ENCODE data around the gene MRPL46. TPM values are rescaled to one million over a fixed set of nuclear protein-coding genes. Genes with fewer than 3 reads are reported as not detected.
"Not testable (repeated sequence)": the region's sequence is repeated elsewhere in the genome, so short reads cannot be mapped to it uniquely, and the experiment has no call there.

The MRPL46 gene
- total RNA-seq, 1 donor from 2014 or later = 21.2 TPM

- no peak overlapping the region for H3K27ac Mint-ChIP-seq (ENCODE audit: unreplicated experiment)
- H3K4me3 Mint-ChIP-seq (ENCODE audit: unreplicated experiment) = no peak overlapping the region
- no peaks in the 10 kb centered on the region for H3K9me3 Mint-ChIP-seq (ENCODE audit: unreplicated experiment)
- no peaks in the 10 kb centered on the region for H3K4me1 Mint-ChIP-seq (ENCODE audit: unreplicated experiment)
- H3K27me3 Mint-ChIP-seq (ENCODE audit: unreplicated experiment) = peaks cover 2% of the 10 kb centered on the region
- no peak for DNase-seq (ENCODE audit: low spot score)
- TF ChIP-seq, protein P1, sequence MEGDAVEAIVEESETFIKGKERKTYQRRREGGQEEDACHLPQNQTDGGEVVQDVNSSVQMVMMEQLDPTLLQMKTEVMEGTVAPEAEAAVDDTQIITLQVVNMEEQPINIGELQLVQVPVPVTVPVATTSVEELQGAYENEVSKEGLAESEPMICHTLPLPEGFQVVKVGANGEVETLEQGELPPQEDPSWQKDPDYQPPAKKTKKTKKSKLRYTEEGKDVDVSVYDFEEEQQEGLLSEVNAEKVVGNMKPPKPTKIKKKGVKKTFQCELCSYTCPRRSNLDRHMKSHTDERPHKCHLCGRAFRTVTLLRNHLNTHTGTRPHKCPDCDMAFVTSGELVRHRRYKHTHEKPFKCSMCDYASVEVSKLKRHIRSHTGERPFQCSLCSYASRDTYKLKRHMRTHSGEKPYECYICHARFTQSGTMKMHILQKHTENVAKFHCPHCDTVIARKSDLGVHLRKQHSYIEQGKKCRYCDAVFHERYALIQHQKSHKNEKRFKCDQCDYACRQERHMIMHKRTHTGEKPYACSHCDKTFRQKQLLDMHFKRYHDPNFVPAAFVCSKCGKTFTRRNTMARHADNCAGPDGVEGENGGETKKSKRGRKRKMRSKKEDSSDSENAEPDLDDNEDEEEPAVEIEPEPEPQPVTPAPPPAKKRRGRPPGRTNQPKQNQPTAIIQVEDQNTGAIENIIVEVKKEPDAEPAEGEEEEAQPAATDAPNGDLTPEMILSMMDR (IDR thresholded peaks at IDR 0.05; ENCODE audit: unreplicated experiment) = no peak
- peaks cover 7% of the 10 kb centered on the region for H3K36me3 Mint-ChIP-seq (ENCODE audit: low read depth, unreplicated experiment)
These were observed 5.0 kb upstream of the MRPL46 start for GRCh38 chr15:88472225-88472624.

- TF ChIP-seq, protein P1 (IDR thresholded peaks at IDR 0.05; ENCODE audit: unreplicated experiment) = peak; percentile 9
- H3K9me3 Mint-ChIP-seq (ENCODE audit: unreplicated experiment) = no peaks in the 10 kb centered on the region
- no peak overlapping the region for H3K4me3 Mint-ChIP-seq (ENCODE audit: unreplicated experiment)
- no peak for DNase-seq (ENCODE audit: low spot score)
- peaks cover 10% of the 10 kb centered on the region for H3K4me1 Mint-ChIP-seq (ENCODE audit: unreplicated experiment)
- peaks cover 2% of the 10 kb centered on the region for H3K27me3 Mint-ChIP-seq (ENCODE audit: unreplicated experiment)
- H3K27ac Mint-ChIP-seq (ENCODE audit: unreplicated experiment) = no peak overlapping the region
- H3K36me3 Mint-ChIP-seq (ENCODE audit: low read depth, unreplicated experiment) = peaks cover 7% of the 10 kb centered on the region
These were observed 3.6 kb upstream of the MRPL46 start for GRCh38 chr15:88470625-88471372.

DNA sequence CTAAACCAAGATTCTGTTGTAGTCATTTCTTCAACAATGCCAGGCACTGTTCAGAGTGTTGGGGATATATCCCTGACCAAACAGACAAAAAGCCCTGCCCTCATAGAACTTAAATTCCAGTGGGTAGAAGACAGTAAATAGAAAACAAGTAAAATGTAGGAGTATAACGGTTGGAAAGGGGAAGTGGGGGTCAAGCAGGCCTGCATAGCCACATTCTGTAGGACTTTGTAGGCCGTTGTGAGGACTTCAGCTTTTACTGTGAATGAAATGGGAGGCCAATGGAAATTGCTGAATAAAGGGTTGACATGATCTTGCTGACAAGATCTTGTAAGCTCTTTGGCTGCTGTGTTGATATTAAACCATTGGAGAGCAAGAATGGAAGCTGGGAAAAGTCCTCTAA is 2.1 kb upstream of the MRPL46 start:
- peaks cover 4% of the 10 kb centered on the region for H3K36me3 Mint-ChIP-seq (ENCODE audit: low read depth, unreplicated experiment)
- no peak for DNase-seq (ENCODE audit: low spot score)

DNA sequence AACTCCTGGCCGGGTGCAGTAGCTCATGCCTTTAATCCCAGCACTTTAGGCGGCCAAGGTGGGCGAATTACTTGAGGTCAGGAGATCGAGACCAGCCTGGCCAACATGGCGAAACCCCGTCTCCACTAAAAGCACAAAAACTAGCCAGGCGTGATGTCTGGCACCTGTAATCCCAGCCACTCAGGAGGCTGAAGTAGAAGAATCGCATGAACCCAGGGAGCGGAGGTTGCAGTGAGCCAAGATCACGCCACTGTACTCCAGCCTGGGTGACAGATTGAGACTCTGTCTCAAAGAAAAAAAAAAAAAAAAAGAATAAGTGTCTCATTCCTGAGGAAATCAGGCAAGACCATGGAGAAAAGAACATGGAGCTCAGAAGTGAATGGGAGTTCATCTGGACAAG is 1.5 kb upstream of the MRPL46 start:
- not testable (repeated sequence) for H3K27me3 Mint-ChIP-seq (ENCODE audit: unreplicated experiment); DNase-seq (ENCODE audit: low spot score); H3K4me3 Mint-ChIP-seq (ENCODE audit: unreplicated experiment)

More for the DNA sequence above, 2.1 kb upstream of the MRPL46 start:
- no peak overlapping the region for H3K27ac Mint-ChIP-seq (ENCODE audit: unreplicated experiment)
- H3K27me3 Mint-ChIP-seq (ENCODE audit: unreplicated experiment) = peaks cover 3% of the 10 kb centered on the region
- peaks cover 21% of the 10 kb centered on the region for H3K4me1 Mint-ChIP-seq (ENCODE audit: unreplicated experiment)
- no peaks in the 10 kb centered on the region for H3K9me3 Mint-ChIP-seq (ENCODE audit: unreplicated experiment)
- TF ChIP-seq, protein P1 (IDR thresholded peaks at IDR 0.05; ENCODE audit: unreplicated experiment) = no peak
- no peak overlapping the region for H3K4me3 Mint-ChIP-seq (ENCODE audit: unreplicated experiment)

DNA sequence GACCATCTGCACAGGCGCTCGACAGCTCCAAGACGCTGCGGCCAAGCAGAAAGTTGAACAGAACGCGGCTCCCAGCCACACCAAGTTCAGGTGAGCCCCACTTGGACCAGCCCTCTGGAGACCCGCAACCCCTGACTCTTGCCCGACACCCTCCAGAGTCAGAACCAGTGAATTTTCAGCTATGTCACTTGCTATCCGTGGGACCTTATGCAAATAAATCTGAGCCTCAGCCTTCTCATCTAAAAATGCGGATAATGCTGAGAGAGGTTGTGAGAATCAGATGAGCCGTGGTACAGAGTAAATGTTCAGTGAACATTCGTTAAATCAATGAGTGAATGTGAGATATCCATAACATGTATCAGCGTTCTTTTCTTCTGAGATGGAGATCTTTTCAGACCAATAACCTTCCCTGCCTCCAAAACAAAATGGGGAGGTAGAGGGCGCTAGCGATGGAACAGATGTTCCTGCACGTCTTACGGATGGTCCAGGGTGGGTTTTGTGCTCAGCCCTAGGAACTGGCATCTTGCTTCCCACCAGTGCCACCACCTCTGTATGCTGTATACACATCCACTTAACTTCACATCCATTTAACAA is 844 bp upstream of the MRPL46 start:
- H3K4me3 Mint-ChIP-seq (ENCODE audit: unreplicated experiment) = peak overlapping the region; percentile 92
- peaks cover 4% of the 10 kb centered on the region for H3K36me3 Mint-ChIP-seq (ENCODE audit: low read depth, unreplicated experiment)
- H3K27me3 Mint-ChIP-seq (ENCODE audit: unreplicated experiment) = peaks cover 4% of the 10 kb centered on the region
- peak; percentile 31 for DNase-seq (ENCODE audit: low spot score)
- peak overlapping the region; percentile 92 for H3K27ac Mint-ChIP-seq (ENCODE audit: unreplicated experiment)
- H3K9me3 Mint-ChIP-seq (ENCODE audit: unreplicated experiment) = no peaks in the 10 kb centered on the region
- TF ChIP-seq, protein P1 (IDR thresholded peaks at IDR 0.05; ENCODE audit: unreplicated experiment) = no peak
- H3K4me1 Mint-ChIP-seq (ENCODE audit: unreplicated experiment) = peaks cover 25% of the 10 kb centered on the region

More for the DNA sequence above, 1.5 kb upstream of the MRPL46 start:
- H3K4me1 Mint-ChIP-seq (ENCODE audit: unreplicated experiment) = peaks cover 25% of the 10 kb centered on the region
- not testable (repeated sequence) for H3K36me3 Mint-ChIP-seq (ENCODE audit: low read depth, unreplicated experiment); H3K27ac Mint-ChIP-seq (ENCODE audit: unreplicated experiment); H3K9me3 Mint-ChIP-seq (ENCODE audit: unreplicated experiment)

Data from endothelial cell (in vitro differentiated cells).